ENCODE results near the gene KCNQ2. TPM values are rescaled to one million over a fixed set of nuclear protein-coding genes. Genes with fewer than 3 reads are reported as not detected.
A peak's percentile ranks its signal among the peaks of the same experiment; 100 is the strongest.

The KCNQ2 gene
- total RNA-seq, 2 experiments from 2014 or later: not detected

GRCh38 chr20:63456429-63457284, 15.8 kb downstream of the KCNQ2 start:
- H3K27ac Mint-ChIP-seq: no peak overlapping the region
- no peak for ATAC-seq
- POLR2A ChIA-PET: no interaction called here

GRCh38 chr20:63455568-63455859, 16.9 kb downstream of the KCNQ2 start:
- H3K4me3 Mint-ChIP-seq: no peak overlapping the region
- H3K9me3 Mint-ChIP-seq (ENCODE audit: low read depth): no peaks in the 10 kb centered on the region
- H3K36me3 Mint-ChIP-seq (ENCODE audit: low read depth): no peaks in the 10 kb centered on the region
- H3K27me3 Mint-ChIP-seq: peaks cover 12% of the 10 kb centered on the region
- intact Hi-C loops (cut with DNase I, micrococcal nuclease): no loop called here
- no peak for DNase-seq
- H3K4me1 Mint-ChIP-seq: peaks cover 3% of the 10 kb centered on the region
- no peak overlapping the region for H3K27ac Mint-ChIP-seq
- ChIA-PET CTCF (interaction anchor here (1.0 kb wide), 1 partner anchor 21 kb away, joined by 3 read pairs; no protein-coding TSS in a partner anchor), POLR2A (no interaction called here)
- no peak for ATAC-seq

More at GRCh38 chr20:63456429-63457284, 15.8 kb downstream of the KCNQ2 start:
- no peak for DNase-seq
- H3K36me3 Mint-ChIP-seq (ENCODE audit: low read depth): no peaks in the 10 kb centered on the region
- peaks cover 16% of the 10 kb centered on the region for H3K27me3 Mint-ChIP-seq
- CTCF ChIA-PET: no interaction called here
- H3K9me3 Mint-ChIP-seq (ENCODE audit: low read depth): no peaks in the 10 kb centered on the region
- H3K4me1 Mint-ChIP-seq: peaks cover 3% of the 10 kb centered on the region
- no peak overlapping the region for H3K4me3 Mint-ChIP-seq
- intact Hi-C loops (cut with DNase I, micrococcal nuclease): no loop called here

GRCh38 chr20:63454731-63455567, 17.5 kb downstream of the KCNQ2 start:
- ATAC-seq (no peak), DNase-seq (no peak)
- no peak overlapping the region for H3K27ac Mint-ChIP-seq
- POLR2A ChIA-PET: no interaction called here
- CTCF ChIA-PET: interaction anchor here (1.0 kb wide), 1 partner anchor 20 kb away, joined by 3 read pairs; no protein-coding TSS in a partner anchor
- intact Hi-C loops (cut with DNase I, micrococcal nuclease): no loop called here
- H3K36me3 Mint-ChIP-seq (ENCODE audit: low read depth): no peaks in the 10 kb centered on the region
- H3K4me3 Mint-ChIP-seq: no peak overlapping the region
- peaks cover 12% of the 10 kb centered on the region for H3K27me3 Mint-ChIP-seq
- H3K4me1 Mint-ChIP-seq: peaks cover 3% of the 10 kb centered on the region
- H3K9me3 Mint-ChIP-seq (ENCODE audit: low read depth): no peaks in the 10 kb centered on the region

- no peaks in the 10 kb centered on the region for H3K9me3 Mint-ChIP-seq (ENCODE audit: low read depth)
- no peaks in the 10 kb centered on the region for H3K36me3 Mint-ChIP-seq (ENCODE audit: low read depth)
- peaks cover 14% of the 10 kb centered on the region for H3K27me3 Mint-ChIP-seq
- POLR2A ChIA-PET: no interaction called here
- peak; percentile 79 for ATAC-seq
- CTCF ChIA-PET: interaction anchor here (0.5 kb wide), 1 partner anchor 11 kb away, joined by 5 read pairs; no protein-coding TSS in a partner anchor
- no peak overlapping the region for H3K4me3 Mint-ChIP-seq
- intact Hi-C loops (cut with DNase I, micrococcal nuclease): no loop called here
- peak; percentile 61 for DNase-seq
- H3K27ac Mint-ChIP-seq: no peak overlapping the region
- peaks cover 3% of the 10 kb centered on the region for H3K4me1 Mint-ChIP-seq
Observed at GRCh38 chr20:63452821-63453523, 19.5 kb downstream of the KCNQ2 start.

- no peaks in the 10 kb centered on the region for H3K36me3 Mint-ChIP-seq (ENCODE audit: low read depth)
- H3K9me3 Mint-ChIP-seq (ENCODE audit: low read depth): no peaks in the 10 kb centered on the region
- DNase-seq (no peak), ATAC-seq (no peak)
- ChIA-PET POLR2A (no interaction called here), CTCF (interaction anchor here (0.5 kb wide), 1 partner anchor 12 kb away, joined by 5 read pairs; no protein-coding TSS in a partner anchor)
- H3K4me1 Mint-ChIP-seq: peaks cover 3% of the 10 kb centered on the region
- no peak overlapping the region for H3K4me3 Mint-ChIP-seq
- intact Hi-C loops (cut with DNase I, micrococcal nuclease): no loop called here
- peaks cover 15% of the 10 kb centered on the region for H3K27me3 Mint-ChIP-seq
- H3K27ac Mint-ChIP-seq: no peak overlapping the region
Observed at GRCh38 chr20:63452341-63452740, 20.1 kb downstream of the KCNQ2 start.

GRCh38 chr20:63451821-63452220, 20.6 kb downstream of the KCNQ2 start:
- H3K4me1 Mint-ChIP-seq: peaks cover 3% of the 10 kb centered on the region
- H3K9me3 Mint-ChIP-seq (ENCODE audit: low read depth): no peaks in the 10 kb centered on the region

GRCh38 chr20:63449796-63450730, 22.4 kb downstream of the KCNQ2 start:
- Mint-ChIP-seq H3K9me3 (ENCODE audit: low read depth) (no peaks in the 10 kb centered on the region), H3K36me3 (ENCODE audit: low read depth) (no peaks in the 10 kb centered on the region), H3K4me1 (peaks cover 3% of the 10 kb centered on the region), H3K4me3 (no peak overlapping the region), H3K27me3 (peaks cover 15% of the 10 kb centered on the region), H3K27ac (no peak overlapping the region)
- ChIA-PET CTCF (no interaction called here), POLR2A (no interaction called here)
- ATAC-seq (no peak), DNase-seq (no peak)
- intact Hi-C loops (cut with DNase I, micrococcal nuclease): no loop called here

More at GRCh38 chr20:63451821-63452220, 20.6 kb downstream of the KCNQ2 start:
- peaks cover 19% of the 10 kb centered on the region for H3K27me3 Mint-ChIP-seq
- ChIA-PET CTCF (no interaction called here), POLR2A (no interaction called here)
- intact Hi-C loops (cut with DNase I, micrococcal nuclease): no loop called here
- DNase-seq (no peak), ATAC-seq (no peak)
- no peak overlapping the region for H3K4me3 Mint-ChIP-seq
- no peak overlapping the region for H3K27ac Mint-ChIP-seq
- H3K36me3 Mint-ChIP-seq (ENCODE audit: low read depth): no peaks in the 10 kb centered on the region

GRCh38 chr20:63449025-63449424, 23.4 kb downstream of the KCNQ2 start:
- ChIA-PET POLR2A (no interaction called here), CTCF (no interaction called here)
- Mint-ChIP-seq H3K27ac (no peak overlapping the region), H3K9me3 (ENCODE audit: low read depth) (no peaks in the 10 kb centered on the region), H3K4me3 (no peak overlapping the region), H3K36me3 (ENCODE audit: low read depth) (no peaks in the 10 kb centered on the region), H3K4me1 (peaks cover 3% of the 10 kb centered on the region), H3K27me3 (peaks cover 8% of the 10 kb centered on the region)
- ATAC-seq: no peak
- DNase-seq: no peak
- intact Hi-C loops (cut with DNase I, micrococcal nuclease): no loop called here

- Mint-ChIP-seq H3K36me3 (ENCODE audit: low read depth) (no peaks in the 10 kb centered on the region), H3K27ac (no peak overlapping the region), H3K27me3 (peaks cover 6% of the 10 kb centered on the region), H3K4me3 (no peak overlapping the region), H3K4me1 (no peaks in the 10 kb centered on the region), H3K9me3 (ENCODE audit: low read depth) (peaks cover 3% of the 10 kb centered on the region)
- ChIA-PET POLR2A (no interaction called here), CTCF (no interaction called here)
- ATAC-seq: no peak
- DNase-seq: no peak
- intact Hi-C loops (cut with DNase I, micrococcal nuclease): no loop called here
Observed at GRCh38 chr20:63448031-63448430, 24.4 kb downstream of the KCNQ2 start.

- ChIA-PET POLR2A (no interaction called here), CTCF (no interaction called here)
- Mint-ChIP-seq H3K36me3 (ENCODE audit: low read depth) (no peaks in the 10 kb centered on the region), H3K9me3 (ENCODE audit: low read depth) (peaks cover 5% of the 10 kb centered on the region), H3K4me1 (peaks cover 1% of the 10 kb centered on the region), H3K27me3 (peaks cover 6% of the 10 kb centered on the region), H3K27ac (no peak overlapping the region), H3K4me3 (no peak overlapping the region)
- DNase-seq (no peak), ATAC-seq (no peak)
- intact Hi-C loops (cut with DNase I, micrococcal nuclease): no loop called here
Observed at GRCh38 chr20:63447320-63447719, 25.1 kb downstream of the KCNQ2 start.
